ENCODE data around the gene LSM4. TPM values are rescaled to one million over a fixed set of nuclear protein-coding genes. Genes with fewer than 3 reads are reported as not detected.

LSM4 gene
- total and polyA plus RNA-seq, 10 of the 15 experiments (the other 5 are each of a cell fraction or from before 2014, with no cell fraction given), result 12.6 to 652 (median 217) TPM

DNA sequence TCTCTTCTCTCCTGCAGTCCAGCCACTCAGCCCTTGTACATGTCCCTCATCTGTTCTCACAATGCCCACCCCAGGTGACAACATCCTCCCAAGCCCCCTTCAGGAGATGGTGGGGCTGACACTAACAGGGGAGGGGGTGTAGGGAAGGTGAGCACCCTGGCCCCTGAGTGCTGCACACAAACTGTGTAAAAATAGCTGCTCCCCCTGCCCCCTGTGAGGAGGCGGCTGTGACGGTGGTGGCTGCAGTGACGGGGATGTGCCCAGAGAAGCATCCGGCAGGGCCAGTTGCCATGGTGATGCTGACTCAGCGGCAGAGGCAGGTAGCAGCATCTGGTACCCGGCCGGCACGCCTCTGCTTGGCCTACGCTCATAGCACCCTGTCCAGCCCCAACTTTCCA is 28.4 kb downstream of the LSM4 start:
- no TSS peak for BruUV-seq (replicated peaks)
- TF ChIP-seq GABPA (IDR thresholded peaks at IDR 0.05; ENCODE audit: low read depth) (no peak), ZNF24 (IDR thresholded peaks at IDR 0.05) (no peak), BHLHE40 (IDR thresholded peaks at IDR 0.05; ENCODE audit: borderline replicate concordance in 1 of 2, low read depth in 2 of 2, low read length in 1 of 2) (peak in 1 of 2 experiments; percentile 18; a peak in 1 of 4 replicates), BMI1 (IDR thresholded peaks at IDR 0.05; ENCODE audit: borderline replicate concordance) (peak; percentile 91), TCF12 (IDR thresholded peaks at IDR 0.05; ENCODE audit: low read depth, low read length) (no peak)
- Histone ChIP-seq H3K79me2 (ENCODE audit: control insufficient read depth, insufficient read depth, low read length) (peaks cover 5% of the 10 kb centered on the region), H3K4me3 (no peak overlapping the region), H2AFZ (ENCODE audit: control insufficient read depth, low read depth, low read length) (no peak overlapping the region), H3K27me3 (replicated peaks in 1 of 2; ENCODE audit: control insufficient read depth in 2 of 2, insufficient read depth in 2 of 2, low read length in 1 of 2) (no peaks in the 10 kb centered on the region; a peak in 1 of 4 replicates), H3K4me2 (ENCODE audit: control insufficient read depth, insufficient read depth) (0 out of 2 replicates have a peak overlapping the region, but pooled peaks have one; percentile 3), H3K9ac (ENCODE audit: control insufficient read depth, insufficient read depth, low read length) (no peak overlapping the region), H3K27ac (ENCODE audit: control insufficient read depth, insufficient read depth) (no peak overlapping the region), H3K36me3 (ENCODE audit: control insufficient read depth in 2 of 2, insufficient read depth in 2 of 2, low read length in 1 of 2) (no peaks in the 10 kb centered on the region), H4K20me1 (ENCODE audit: control insufficient read depth, insufficient read depth) (no peaks in the 10 kb centered on the region), H3K4me1 (ENCODE audit: control insufficient read depth, insufficient read depth, low read length) (peaks cover 27% of the 10 kb centered on the region), H3K9me3 (replicated peaks; ENCODE audit: control insufficient read depth, insufficient read depth, low read length) (no peaks in the 10 kb centered on the region; the same call in 2 of the 3 replicates)
- FAIRE-seq (no peak), ATAC-seq (peak; percentile 8), DNase-seq (ENCODE audit: low read depth, low spot score) (no peak)
- in situ Hi-C loops (cut with MboI), result no loop called here
- ChIA-PET CTCF (interaction anchor here (2.7 to 4.5 kb wide), 2 partner anchors 14 to 28 kb away, joined by 25 to 81 read pairs; partner anchors contain the start of genes JUND and LSM4), RAD21 (ENCODE audit: unreplicated experiment) (interaction anchor here (1.3 to 5.8 kb wide), 2 partner anchors 10 to 14 kb away, joined by 3 to 136 read pairs; partner anchors contain the start of gene JUND), POLR2A (interaction anchor here (5.8 kb wide), 1 partner anchor 14 kb away, joined by 172 read pairs; the partner anchor contains the start of gene JUND), SMC1A (ENCODE audit: uncharacterized antibody, unreplicated experiment) (no interaction called here)
- 6% methylated on average over 9 of the region's 9 CpGs for WGBS (ENCODE audit: insufficient coverage, insufficient replicate concordance, low lambda C conversion rate, missing lambda C conversion rate)
- intact Hi-C loops (cut with micrococcal nuclease; ENCODE audit: unreplicated experiment), result no loop called here
